Measurements from ENCODE around the gene MGRN1. TPM values are rescaled to one million over a fixed set of nuclear protein-coding genes. Genes with fewer than 3 reads are reported as not detected.

Gene MGRN1
- total and polyA plus RNA-seq, 2 donors (not counting 3 experiments of a cell fraction or from before 2014, with no cell fraction given): 15.6 to 73.0 TPM

DNA sequence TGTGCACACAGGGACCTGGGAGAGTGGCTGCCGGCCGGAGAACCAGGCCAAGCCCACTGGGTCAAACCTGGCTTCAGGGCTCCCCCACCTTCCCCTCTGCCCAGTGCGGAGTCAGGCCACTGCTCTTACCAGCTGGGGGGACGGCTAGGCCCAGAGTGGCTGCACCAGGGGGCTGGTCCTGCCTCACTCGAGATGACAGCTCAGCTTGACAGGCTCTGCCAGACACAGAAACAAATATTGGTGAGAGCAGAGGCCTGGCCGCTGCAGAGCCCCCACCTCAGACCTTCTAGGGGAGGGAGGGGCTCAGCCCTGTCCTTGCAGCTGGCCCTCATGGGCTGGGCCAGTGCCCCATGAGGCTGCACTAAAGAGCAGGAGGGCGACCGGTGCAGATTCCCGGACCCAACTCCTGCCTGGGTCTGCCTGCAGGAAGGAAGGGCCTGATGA lies 73.2 kb downstream of the MGRN1 start:
- Histone ChIP-seq H3K9ac (replicated peaks; ENCODE audit: extremely low read depth, insufficient read depth, low read length) (no peak overlapping the region), H3K4me3 (replicated peaks in 1 of 3; ENCODE audit: insufficient read depth in 1 of 3, low read depth in 1 of 3, low read length in 3 of 3) (no peak overlapping the region), H3K27ac (ENCODE audit: insufficient read depth, low read depth, low read length) (no peak overlapping the region), H3K4me1 (ENCODE audit: control insufficient read depth, extremely low read depth, insufficient read depth, low read length) (peaks cover 2% of the 10 kb centered on the region), H3K9me1 (replicated peaks; ENCODE audit: control insufficient read depth, extremely low read depth, insufficient read depth, low read length) (no peaks in the 10 kb centered on the region), H3K36me3 (ENCODE audit: control insufficient read depth in 2 of 2, extremely low read depth in 1 of 2, insufficient read depth in 2 of 2, low read length in 2 of 2) (peaks cover 3 to 38% of the 10 kb centered on the region in 2 experiments), H3K9me3 (replicated peaks; ENCODE audit: control insufficient read depth, insufficient read depth, low read length) (no peaks in the 10 kb centered on the region), H3K27me3 (ENCODE audit: control insufficient read depth in 2 of 2, insufficient read depth in 2 of 2, low read length in 2 of 2) (no peaks in the 10 kb centered on the region), H4K20me1 (replicated peaks; ENCODE audit: control insufficient read depth, extremely low read depth, insufficient read depth, low read length) (no peaks in the 10 kb centered on the region), H3K79me2 (ENCODE audit: control insufficient read depth, insufficient read depth, low read length) (no peaks in the 10 kb centered on the region), H2AFZ (ENCODE audit: low read depth, low read length) (no peak overlapping the region), H3K4me2 (ENCODE audit: insufficient read depth, low read length) (no peak overlapping the region)
- TF ChIP-seq POLR2A (IDR thresholded peaks at IDR 0.05; ENCODE audit: low read depth, low read length) (no peak), JUN (IDR thresholded peaks at IDR 0.05; ENCODE audit: borderline replicate concordance, insufficient read depth, insufficient read length, low read depth) (no peak), POLR2AphosphoS5 (IDR thresholded peaks at IDR 0.05; ENCODE audit: insufficient read depth, low read depth, low read length) (no peak), EZH2 (IDR thresholded peaks at IDR 0.05; ENCODE audit: borderline replicate concordance, low read depth, low read length, severe bottlenecking) (no peak), GATA2 (IDR thresholded peaks at IDR 0.05; ENCODE audit: insufficient read depth, insufficient read length, low read depth, low read length) (no peak), FOS (IDR thresholded peaks at IDR 0.05; ENCODE audit: borderline replicate concordance, insufficient read depth, low read length) (no peak), MYC (IDR thresholded peaks at IDR 0.05; ENCODE audit: low read depth, low read length) (no peak)
- TF ChIP-seq, protein P1, sequence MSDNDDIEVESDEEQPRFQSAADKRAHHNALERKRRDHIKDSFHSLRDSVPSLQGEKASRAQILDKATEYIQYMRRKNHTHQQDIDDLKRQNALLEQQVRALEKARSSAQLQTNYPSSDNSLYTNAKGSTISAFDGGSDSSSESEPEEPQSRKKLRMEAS (IDR thresholded peaks at IDR 0.05; ENCODE audit: insufficient read depth, insufficient read length): no peak
- TF ChIP-seq, protein P2, sequence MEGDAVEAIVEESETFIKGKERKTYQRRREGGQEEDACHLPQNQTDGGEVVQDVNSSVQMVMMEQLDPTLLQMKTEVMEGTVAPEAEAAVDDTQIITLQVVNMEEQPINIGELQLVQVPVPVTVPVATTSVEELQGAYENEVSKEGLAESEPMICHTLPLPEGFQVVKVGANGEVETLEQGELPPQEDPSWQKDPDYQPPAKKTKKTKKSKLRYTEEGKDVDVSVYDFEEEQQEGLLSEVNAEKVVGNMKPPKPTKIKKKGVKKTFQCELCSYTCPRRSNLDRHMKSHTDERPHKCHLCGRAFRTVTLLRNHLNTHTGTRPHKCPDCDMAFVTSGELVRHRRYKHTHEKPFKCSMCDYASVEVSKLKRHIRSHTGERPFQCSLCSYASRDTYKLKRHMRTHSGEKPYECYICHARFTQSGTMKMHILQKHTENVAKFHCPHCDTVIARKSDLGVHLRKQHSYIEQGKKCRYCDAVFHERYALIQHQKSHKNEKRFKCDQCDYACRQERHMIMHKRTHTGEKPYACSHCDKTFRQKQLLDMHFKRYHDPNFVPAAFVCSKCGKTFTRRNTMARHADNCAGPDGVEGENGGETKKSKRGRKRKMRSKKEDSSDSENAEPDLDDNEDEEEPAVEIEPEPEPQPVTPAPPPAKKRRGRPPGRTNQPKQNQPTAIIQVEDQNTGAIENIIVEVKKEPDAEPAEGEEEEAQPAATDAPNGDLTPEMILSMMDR (IDR thresholded peaks at IDR 0.05; ENCODE audit: extremely low read depth in 1 of 2, insufficient read depth in 1 of 2, low read depth in 1 of 2, low read length in 2 of 2): no peak
- FAIRE-seq (no peak), DNase-seq (ENCODE audit: low read depth, low spot score) (no peak)
- ChIA-PET POLR2A (no interaction called here), CTCF (no interaction called here)
- BruUV-seq (replicated peaks): no TSS peak
- intact Hi-C loops (cut with micrococcal nuclease): no loop called here
- dilution Hi-C loops (cut with MboI; ENCODE audit: extremely low pct_ligation_motif_present, low sequenced_read_pairs): no loop called here

Data from endothelial cell of umbilical vein (primary cell).